ENCODE measurements around the gene BACE2.

BACE2 gene

DNA sequence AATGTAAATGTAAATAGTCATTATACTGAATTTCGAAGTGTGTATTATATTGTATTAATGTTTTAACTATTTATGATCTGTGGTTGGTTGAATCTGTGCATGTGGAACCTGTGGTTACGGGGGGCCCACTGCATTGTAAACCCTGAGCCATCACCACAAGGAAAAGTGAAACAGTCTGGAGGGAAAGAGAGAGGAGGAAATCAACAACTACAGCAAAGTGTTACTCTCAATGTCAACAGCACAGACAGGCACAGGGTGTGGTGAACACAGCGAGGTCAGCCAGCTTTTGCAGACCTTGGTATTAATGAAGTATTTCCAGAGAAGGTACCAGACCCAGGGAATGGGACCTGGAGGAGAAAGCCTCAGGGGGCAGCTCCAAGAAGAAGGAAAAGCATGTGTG lies 37.1 kb upstream of the BACE2 start:
- Histone ChIP-seq H3K9me3 (ENCODE audit: control insufficient read depth, insufficient read depth, low read depth, low read length) (no peaks in the 10 kb centered on the region; the same call in 1 of the 2 replicates), H3K27ac (ENCODE audit: extremely low read depth, low read depth, low read length) (no peak overlapping the region), H3K36me3 (ENCODE audit: control insufficient read depth in 2 of 2, insufficient read depth in 1 of 2, low read length in 2 of 2) (no peaks in the 10 kb centered on the region), H3K4me1 (ENCODE audit: control insufficient read depth, insufficient read depth, low read length) (no peaks in the 10 kb centered on the region), H3K4me3 (ENCODE audit: low read depth, low read length) (no peak overlapping the region)
- CTCF ChIA-PET = interaction anchor here (0.6 to 1.1 kb wide), 2 partner anchors 12 to 591 kb away, joined by 5 read pairs; no protein-coding TSS in a partner anchor
- POLR2A ChIA-PET = no interaction called here
- TF ChIP-seq ZNF404 (tag by site-specific recombination; IDR thresholded peaks at IDR 0.05) (no peak), ZFHX2 (tag by site-specific recombination; conservative IDR thresholded peaks at IDR 0.05) (no peak), KLF7 (tag by site-specific recombination; IDR thresholded peaks at IDR 0.05; ENCODE audit: borderline replicate concordance) (no peak), ZNF629 (tag by site-specific recombination; IDR thresholded peaks at IDR 0.05) (no peak), ZNF155 (tag by site-specific recombination; IDR thresholded peaks at IDR 0.05) (no peak), ZNF621 (tag by site-specific recombination; IDR thresholded peaks at IDR 0.05) (no peak), SCRT1 (tag by site-specific recombination; IDR thresholded peaks at IDR 0.05; ENCODE audit: borderline replicate concordance) (no peak)
- TF ChIP-seq, protein P1, sequence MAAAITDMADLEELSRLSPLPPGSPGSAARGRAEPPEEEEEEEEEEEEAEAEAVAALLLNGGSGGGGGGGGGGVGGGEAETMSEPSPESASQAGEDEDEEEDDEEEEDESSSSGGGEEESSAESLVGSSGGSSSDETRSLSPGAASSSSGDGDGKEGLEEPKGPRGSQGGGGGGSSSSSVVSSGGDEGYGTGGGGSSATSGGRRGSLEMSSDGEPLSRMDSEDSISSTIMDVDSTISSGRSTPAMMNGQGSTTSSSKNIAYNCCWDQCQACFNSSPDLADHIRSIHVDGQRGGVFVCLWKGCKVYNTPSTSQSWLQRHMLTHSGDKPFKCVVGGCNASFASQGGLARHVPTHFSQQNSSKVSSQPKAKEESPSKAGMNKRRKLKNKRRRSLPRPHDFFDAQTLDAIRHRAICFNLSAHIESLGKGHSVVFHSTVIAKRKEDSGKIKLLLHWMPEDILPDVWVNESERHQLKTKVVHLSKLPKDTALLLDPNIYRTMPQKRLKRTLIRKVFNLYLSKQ (tag by site-specific recombination; IDR thresholded peaks at IDR 0.05; ENCODE audit: borderline replicate concordance) = no peak
- TF ChIP-seq, protein P2, sequence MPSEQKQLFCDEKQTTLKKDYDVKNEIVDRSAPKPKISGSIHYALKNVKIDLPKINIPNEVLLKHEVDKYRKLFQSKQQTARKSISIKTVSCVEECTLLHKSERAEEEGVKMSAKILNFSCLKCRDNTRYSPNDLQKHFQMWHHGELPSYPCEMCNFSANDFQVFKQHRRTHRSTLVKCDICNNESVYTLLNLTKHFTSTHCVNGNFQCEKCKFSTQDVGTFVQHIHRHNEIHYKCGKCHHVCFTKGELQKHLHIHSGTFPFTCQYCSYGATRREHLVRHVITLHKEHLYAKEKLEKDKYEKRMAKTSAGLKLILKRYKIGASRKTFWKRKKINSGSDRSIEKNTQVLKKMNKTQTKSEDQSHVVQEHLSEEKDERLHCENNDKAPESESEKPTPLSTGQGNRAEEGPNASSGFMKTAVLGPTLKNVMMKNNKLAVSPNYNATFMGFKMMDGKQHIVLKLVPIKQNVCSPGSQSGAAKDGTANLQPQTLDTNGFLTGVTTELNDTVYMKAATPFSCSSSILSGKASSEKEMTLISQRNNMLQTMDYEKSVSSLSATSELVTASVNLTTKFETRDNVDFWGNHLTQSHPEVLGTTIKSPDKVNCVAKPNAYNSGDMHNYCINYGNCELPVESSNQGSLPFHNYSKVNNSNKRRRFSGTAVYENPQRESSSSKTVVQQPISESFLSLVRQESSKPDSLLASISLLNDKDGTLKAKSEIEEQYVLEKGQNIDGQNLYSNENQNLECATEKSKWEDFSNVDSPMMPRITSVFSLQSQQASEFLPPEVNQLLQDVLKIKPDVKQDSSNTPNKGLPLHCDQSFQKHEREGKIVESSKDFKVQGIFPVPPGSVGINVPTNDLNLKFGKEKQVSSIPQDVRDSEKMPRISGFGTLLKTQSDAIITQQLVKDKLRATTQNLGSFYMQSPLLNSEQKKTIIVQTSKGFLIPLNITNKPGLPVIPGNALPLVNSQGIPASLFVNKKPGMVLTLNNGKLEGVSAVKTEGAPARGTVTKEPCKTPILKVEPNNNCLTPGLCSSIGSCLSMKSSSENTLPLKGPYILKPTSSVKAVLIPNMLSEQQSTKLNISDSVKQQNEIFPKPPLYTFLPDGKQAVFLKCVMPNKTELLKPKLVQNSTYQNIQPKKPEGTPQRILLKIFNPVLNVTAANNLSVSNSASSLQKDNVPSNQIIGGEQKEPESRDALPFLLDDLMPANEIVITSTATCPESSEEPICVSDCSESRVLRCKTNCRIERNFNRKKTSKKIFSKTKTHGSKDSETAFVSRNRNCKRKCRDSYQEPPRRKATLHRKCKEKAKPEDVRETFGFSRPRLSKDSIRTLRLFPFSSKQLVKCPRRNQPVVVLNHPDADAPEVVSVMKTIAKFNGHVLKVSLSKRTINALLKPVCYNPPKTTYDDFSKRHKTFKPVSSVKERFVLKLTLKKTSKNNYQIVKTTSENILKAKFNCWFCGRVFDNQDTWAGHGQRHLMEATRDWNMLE (tag by site-specific recombination; conservative IDR thresholded peaks at IDR 0.05; ENCODE audit: low read depth) = no peak
- TF ChIP-seq, protein P3, sequence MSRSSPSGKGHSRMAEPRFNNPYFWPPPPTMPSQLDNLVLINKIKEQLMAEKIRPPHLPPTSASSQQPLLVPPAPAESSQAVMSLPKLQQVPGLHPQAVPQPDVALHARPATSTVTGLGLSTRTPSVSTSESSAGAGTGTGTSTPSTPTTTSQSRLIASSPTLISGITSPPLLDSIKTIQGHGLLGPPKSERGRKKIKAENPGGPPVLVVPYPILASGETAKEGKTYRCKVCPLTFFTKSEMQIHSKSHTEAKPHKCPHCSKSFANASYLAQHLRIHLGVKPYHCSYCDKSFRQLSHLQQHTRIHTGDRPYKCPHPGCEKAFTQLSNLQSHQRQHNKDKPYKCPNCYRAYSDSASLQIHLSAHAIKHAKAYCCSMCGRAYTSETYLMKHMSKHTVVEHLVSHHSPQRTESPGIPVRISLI (tag by site-specific recombination; IDR thresholded peaks at IDR 0.05) = no peak

DNA sequence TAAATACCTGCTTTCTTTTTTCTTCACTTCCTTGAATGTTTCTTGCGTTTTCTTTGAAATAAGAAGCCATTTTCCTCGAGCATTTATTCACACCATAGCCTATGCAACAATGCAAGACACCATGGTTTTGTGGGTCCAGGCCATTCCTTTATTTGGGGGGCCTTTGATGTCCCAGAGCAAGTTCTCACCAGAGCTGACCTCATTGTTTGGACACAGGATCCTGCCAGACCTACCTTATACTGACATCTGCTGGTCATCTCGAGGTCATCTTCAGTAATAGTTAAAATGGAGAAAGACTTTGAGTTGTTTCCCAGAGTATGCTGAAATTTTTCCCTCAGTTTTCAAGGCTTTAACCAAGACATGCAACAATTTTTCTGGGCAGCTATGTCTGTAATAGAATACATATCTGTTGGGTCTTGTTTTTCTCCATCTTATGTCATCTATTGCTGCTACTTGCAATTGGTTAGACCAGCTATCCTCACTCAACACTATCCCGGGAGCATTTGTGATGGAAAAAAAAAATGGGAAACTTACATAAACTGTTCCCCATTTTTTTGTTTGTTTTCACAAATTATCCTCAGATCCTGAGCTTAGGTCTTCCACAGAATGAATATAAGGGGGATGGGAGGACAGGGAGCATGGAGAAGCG lies 34.0 kb upstream of the BACE2 start:
- H3K9me3 ChIP-seq (ENCODE audit: control insufficient read depth, insufficient read depth, low read depth, low read length) = no peaks in the 10 kb centered on the region
- no peaks in the 10 kb centered on the region for H3K4me1 ChIP-seq (ENCODE audit: control insufficient read depth, insufficient read depth, low read length)
- no peaks in the 10 kb centered on the region for H3K36me3 ChIP-seq (ENCODE audit: control insufficient read depth in 2 of 2, insufficient read depth in 1 of 2, low read length in 2 of 2)
- H3K4me3 ChIP-seq (ENCODE audit: low read depth, low read length) = no peak overlapping the region
- TF ChIP-seq, protein P4, sequence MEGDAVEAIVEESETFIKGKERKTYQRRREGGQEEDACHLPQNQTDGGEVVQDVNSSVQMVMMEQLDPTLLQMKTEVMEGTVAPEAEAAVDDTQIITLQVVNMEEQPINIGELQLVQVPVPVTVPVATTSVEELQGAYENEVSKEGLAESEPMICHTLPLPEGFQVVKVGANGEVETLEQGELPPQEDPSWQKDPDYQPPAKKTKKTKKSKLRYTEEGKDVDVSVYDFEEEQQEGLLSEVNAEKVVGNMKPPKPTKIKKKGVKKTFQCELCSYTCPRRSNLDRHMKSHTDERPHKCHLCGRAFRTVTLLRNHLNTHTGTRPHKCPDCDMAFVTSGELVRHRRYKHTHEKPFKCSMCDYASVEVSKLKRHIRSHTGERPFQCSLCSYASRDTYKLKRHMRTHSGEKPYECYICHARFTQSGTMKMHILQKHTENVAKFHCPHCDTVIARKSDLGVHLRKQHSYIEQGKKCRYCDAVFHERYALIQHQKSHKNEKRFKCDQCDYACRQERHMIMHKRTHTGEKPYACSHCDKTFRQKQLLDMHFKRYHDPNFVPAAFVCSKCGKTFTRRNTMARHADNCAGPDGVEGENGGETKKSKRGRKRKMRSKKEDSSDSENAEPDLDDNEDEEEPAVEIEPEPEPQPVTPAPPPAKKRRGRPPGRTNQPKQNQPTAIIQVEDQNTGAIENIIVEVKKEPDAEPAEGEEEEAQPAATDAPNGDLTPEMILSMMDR (tag by site-specific recombination; IDR thresholded peaks at IDR 0.05) = peak; percentile 24; the same call in 1 of the 2 replicates
- TF ChIP-seq ZNF585B (tag by site-specific recombination; IDR thresholded peaks at IDR 0.05) = no peak
- TF ChIP-seq, protein P5, sequence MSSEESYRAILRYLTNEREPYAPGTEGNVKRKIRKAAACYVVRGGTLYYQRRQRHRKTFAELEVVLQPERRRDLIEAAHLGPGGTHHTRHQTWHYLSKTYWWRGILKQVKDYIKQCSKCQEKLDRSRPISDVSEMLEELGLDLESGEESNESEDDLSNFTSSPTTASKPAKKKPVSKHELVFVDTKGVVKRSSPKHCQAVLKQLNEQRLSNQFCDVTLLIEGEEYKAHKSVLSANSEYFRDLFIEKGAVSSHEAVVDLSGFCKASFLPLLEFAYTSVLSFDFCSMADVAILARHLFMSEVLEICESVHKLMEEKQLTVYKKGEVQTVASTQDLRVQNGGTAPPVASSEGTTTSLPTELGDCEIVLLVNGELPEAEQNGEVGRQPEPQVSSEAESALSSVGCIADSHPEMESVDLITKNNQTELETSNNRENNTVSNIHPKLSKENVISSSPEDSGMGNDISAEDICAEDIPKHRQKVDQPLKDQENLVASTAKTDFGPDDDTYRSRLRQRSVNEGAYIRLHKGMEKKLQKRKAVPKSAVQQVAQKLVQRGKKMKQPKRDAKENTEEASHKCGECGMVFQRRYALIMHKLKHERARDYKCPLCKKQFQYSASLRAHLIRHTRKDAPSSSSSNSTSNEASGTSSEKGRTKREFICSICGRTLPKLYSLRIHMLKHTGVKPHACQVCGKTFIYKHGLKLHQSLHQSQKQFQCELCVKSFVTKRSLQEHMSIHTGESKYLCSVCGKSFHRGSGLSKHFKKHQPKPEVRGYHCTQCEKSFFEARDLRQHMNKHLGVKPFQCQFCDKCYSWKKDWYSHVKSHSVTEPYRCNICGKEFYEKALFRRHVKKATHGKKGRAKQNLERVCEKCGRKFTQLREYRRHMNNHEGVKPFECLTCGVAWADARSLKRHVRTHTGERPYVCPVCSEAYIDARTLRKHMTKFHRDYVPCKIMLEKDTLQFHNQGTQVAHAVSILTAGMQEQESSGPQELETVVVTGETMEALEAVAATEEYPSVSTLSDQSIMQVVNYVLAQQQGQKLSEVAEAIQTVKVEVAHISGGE (tag by site-specific recombination; conservative IDR thresholded peaks at IDR 0.05; ENCODE audit: low read depth) = no peak
- peak; percentile 39; the same call in 1 of the 2 replicates for TF ChIP-seq TCF7L2 (IDR thresholded peaks at IDR 0.05; ENCODE audit: borderline replicate concordance, low read depth, low read length)
- no peak for TF ChIP-seq ZNF133 (tag by site-specific recombination; IDR thresholded peaks at IDR 0.05)
- ChIA-PET CTCF (interaction anchor here (0.5 to 7.5 kb wide), 42 partner anchors 8 to 1617 kb away, joined by 3 to 101 read pairs (median 3); no protein-coding TSS in a partner anchor), POLR2A (interaction anchor here (0.6 kb wide), 1 partner anchor 26 kb away, joined by 3 read pairs; no protein-coding TSS in a partner anchor)
- no peak overlapping the region for H3K27ac ChIP-seq (ENCODE audit: extremely low read depth, low read depth, low read length)
